IMR-90 (cell line): ENCODE results near the gene NEK8. TPM values are rescaled to one million over a fixed set of nuclear protein-coding genes. Genes with fewer than 3 reads are reported as not detected.

ENCODE experiments used
- ATAC-seq: fragments of 200-7000 bp; cut with Tn5 transposase; 2 replicates; pipeline ENCODE4 v1.9.1; 2020; ENCODE audit warnings: low read depth, mild to moderate bottlenecking, moderate library complexity
- BruUV-seq: library from RNA; stranded (reverse); fragments of 400-500 nt; replicated peaks from 2 replicates; lab custom pipeline; 2021; lab: Mats Ljungman, UMichigan
- CTCF ChIA-PET: fragments of 300-600 bp; formaldehyde crosslinking; extraction: SDS; loops from one replicate; lab custom pipeline; 2021; ENCODE audit warnings: antibody characterized with exemption; lab: Yijun Ruan, JAX
- POLR2A ChIA-PET: fragments of 300-600 bp; sonication (Branson Sonifier 250); formaldehyde crosslinking; loops from one replicate; lab custom pipeline; 2022; ENCODE audit warnings: antibody characterized with exemption; ENCODE audit not compliant: unreplicated experiment; lab: Charles Lee
- DNase-seq: peaks from one replicate; pipeline ENCODE4 v3.0.0; 2013
- H2AFZ ChIP-seq: replicated peaks from 2 replicates; pipeline ENCODE3; 2013; ENCODE audit warnings: low read length, mild to moderate bottlenecking; ENCODE audit not compliant: poor library complexity
- H2AK5ac ChIP-seq: 2 replicates; pipeline ENCODE4 v1.6.1; 2013; ENCODE audit warnings: low read depth, low read length, inconsistent platforms
- H2AK9ac ChIP-seq: replicated peaks from 2 replicates; pipeline ENCODE3; 2013; ENCODE audit warnings: mild to moderate bottlenecking, low read depth, low read length, moderate library complexity; ENCODE audit not compliant: poor library complexity
- H2BK120ac ChIP-seq: 2 replicates; pipeline ENCODE4 v1.6.1; 2013; ENCODE audit warnings: low read depth, low read length, inconsistent platforms
- H2BK15ac ChIP-seq: 3 replicates; pipeline ENCODE4 v1.6.1; 2013; ENCODE audit warnings: low read depth, low read length, inconsistent platforms
- H2BK20ac ChIP-seq: 2 replicates; pipeline ENCODE4 v1.6.1; 2013; ENCODE audit warnings: low read depth, mild to moderate bottlenecking, inconsistent platforms, low read length, moderate library complexity
- H2BK5ac ChIP-seq: 2 replicates; pipeline ENCODE4 v1.6.1; 2013; ENCODE audit warnings: mild to moderate bottlenecking, low read depth, low read length, inconsistent platforms; ENCODE audit not compliant: poor library complexity, severe bottlenecking
- H3K14ac ChIP-seq: replicated peaks from 2 replicates; pipeline ENCODE4 v1.6.1; 2013; ENCODE audit warnings: low read depth, low read length, inconsistent platforms
- H3K18ac ChIP-seq: 2 replicates; pipeline ENCODE4 v1.6.1; 2013; ENCODE audit warnings: low read depth, low read length, control low read depth
- H3K23ac ChIP-seq: 2 replicates; pipeline ENCODE4 v1.6.1; 2013; ENCODE audit warnings: low read depth, low read length, inconsistent platforms
- H3K27ac ChIP-seq: 2 replicates; pipeline ENCODE4 v1.5.1; 2013; ENCODE audit warnings: mild to moderate bottlenecking, control low read depth, low read length; ENCODE audit not compliant: insufficient read depth
- H3K27me3 ChIP-seq: 2 replicates; pipeline ENCODE4 v1.6.1; 2013; ENCODE audit warnings: low read length; ENCODE audit not compliant: control insufficient read depth, insufficient read depth
- H3K36me3 ChIP-seq: 2 replicates; pipeline ENCODE4 v1.6.1; 2013; ENCODE audit warnings: low read length, mixed read lengths; ENCODE audit not compliant: control insufficient read depth, insufficient read depth
- H3K4ac ChIP-seq: 2 replicates; pipeline ENCODE4 v1.6.1; 2013; ENCODE audit warnings: low read depth, low read length, inconsistent platforms
- H3K4me1 ChIP-seq: 2 replicates; pipeline ENCODE4 v1.6.1; 2013; ENCODE audit warnings: low read length, mixed read lengths; ENCODE audit not compliant: control insufficient read depth, insufficient read depth
- H3K4me2 ChIP-seq: 2 replicates; pipeline ENCODE4 v1.6.1; 2013; ENCODE audit warnings: low read depth, mild to moderate bottlenecking, control low read depth, low read length, moderate library complexity
- H3K4me3 ChIP-seq: 2 replicates; pipeline ENCODE4 v1.5.1; 2013; ENCODE audit warnings: low read depth, mild to moderate bottlenecking, control low read depth, low read length, moderate library complexity; ENCODE audit not compliant: insufficient read depth
- H3K56ac ChIP-seq: 2 replicates; pipeline ENCODE4 v1.6.1; 2013; ENCODE audit warnings: low read length, inconsistent platforms; ENCODE audit not compliant: insufficient read depth; ENCODE audit errors: extremely low read depth
- H3K79me1 ChIP-seq, 2 experiments: 2 replicates each; pipeline ENCODE4 v1.6.1; 2013; ENCODE audit warnings: low read length in 2 of 2, inconsistent platforms in 1 of 2, low read depth in 1 of 2
- H3K9ac ChIP-seq: 2 replicates; pipeline ENCODE4 v1.6.1; 2013; ENCODE audit warnings: low read depth, low read length, control low read depth
- H3K9me1 ChIP-seq: 2 replicates; pipeline ENCODE4 v1.6.1; 2013; ENCODE audit warnings: low read length, inconsistent platforms; ENCODE audit not compliant: insufficient read depth
- H3K9me3 ChIP-seq: 2 replicates; pipeline ENCODE4 v1.6.1; 2013; ENCODE audit warnings: low read length; ENCODE audit not compliant: control insufficient read depth, insufficient read depth
- H4K20me1 ChIP-seq: 2 replicates; pipeline ENCODE4 v1.6.1; 2013; ENCODE audit warnings: low read length, inconsistent platforms; ENCODE audit not compliant: insufficient read depth
- H4K5ac ChIP-seq: 2 replicates; pipeline ENCODE4 v1.6.1; 2013; ENCODE audit warnings: mild to moderate bottlenecking, low read depth, low read length, control low read depth
- H4K8ac ChIP-seq, 2 experiments: 2 replicates each; pipeline ENCODE4 v1.6.1; 2013; ENCODE audit warnings: low read depth in 2 of 2, low read length in 2 of 2, control low read depth in 1 of 2, inconsistent platforms in 1 of 2
- H4K91ac ChIP-seq: 2 replicates; pipeline ENCODE4 v1.6.1; 2013; ENCODE audit warnings: low read depth, low read length, inconsistent platforms; ENCODE audit not compliant: insufficient read depth
- BHLHE40 ChIP-seq: fragments of 150-350 bp; IDR thresholded peaks from 2 replicates; pipeline ENCODE4 v1.6.1; 2016; ENCODE audit warnings: mild to moderate bottlenecking, low read depth, low read length
- POLR2A ChIP-seq: IDR thresholded peaks from 2 replicates; pipeline ENCODE4 v1.6.1; 2012; ENCODE audit warnings: mild to moderate bottlenecking, low read depth, low read length
- WGBS, 2 experiments: methylation state at CpG; one replicate each; pipeline versions ENCODE4 v1.1.5 to v1.1.7; 2013; ENCODE audit warnings: missing lambda C conversion rate in 2 of 2; ENCODE audit not compliant: insufficient read length in 1 of 2; ENCODE audit errors: extremely low coverage in 2 of 2; 5-methylcytosine and 5-hydroxymethylcytosine counted together
- dilution Hi-C: fragments of 300-500 bp; cut with HindIII; formaldehyde crosslinking; loops from one replicate; pipeline ENCODE4 v1.14.3; 2018; ENCODE audit warnings: low sequenced_read_pairs; ENCODE audit not compliant: unreplicated experiment
- in situ Hi-C: fragments of 300-500 bp; cut with MboI; formaldehyde crosslinking; loops from 3 replicates; pipeline ENCODE4 v1.14.3; 2019; ENCODE audit warnings: low sequenced_read_pairs, inconsistent platforms, mixed read lengths
- intact Hi-C: fragments of 100-400 bp; cut with micrococcal nuclease; formaldehyde crosslinking; loops from 2 replicates; pipeline ENCODE4 v1.10.0; 2022
- polyA plus RNA-seq, 3 experiments: library from polyadenylated mRNA; depleted of rRNA; stranded (reverse); fragments of >200 nt; gene quantifications; 2 replicates each; pipeline ENCODE4 v1.2.3, GENCODE V29; 2012; ENCODE audit warnings: low replicate concordance in 1 of 3
- total RNA-seq: library from RNA; depleted of rRNA; stranded (reverse); fragments of >200 nt; gene quantifications from 2 replicates; pipeline ENCODE4 v1.2.3, GENCODE V29; 2012

The NEK8 gene
- total and polyA plus RNA-seq, 2 of the 4 experiments (the other 2 are of a cell fraction): 4.6 to 5.2 TPM

- TF ChIP-seq BHLHE40 (no peak), POLR2A (no peak)
- ChIA-PET CTCF (no interaction called here), POLR2A (no interaction called here)
- Histone ChIP-seq H2BK20ac (no peak overlapping the region), H3K4me1 (no peaks in the 10 kb centered on the region), H2BK15ac (no peak overlapping the region), H3K27me3 (no peaks in the 10 kb centered on the region), H3K36me3 (peaks cover 87% of the 10 kb centered on the region), H3K9ac (no peak overlapping the region), H3K14ac (no peak overlapping the region), H3K9me1 (no peaks in the 10 kb centered on the region), H4K5ac (no peak overlapping the region), H3K4ac (no peak overlapping the region), H2AFZ (no peak overlapping the region), H2BK120ac (no peak overlapping the region), H2BK5ac (no peak overlapping the region), H3K4me3 (no peak overlapping the region), H2AK9ac (no peak overlapping the region), H3K56ac (no peak overlapping the region), H3K27ac (no peak overlapping the region), H4K91ac (no peak overlapping the region), H4K20me1 (no peaks in the 10 kb centered on the region; the same call in 1 of the 2 replicates), H3K4me2 (no peak overlapping the region), H4K8ac (no peak overlapping the region), H2AK5ac (no peak overlapping the region), H3K9me3 (no peaks in the 10 kb centered on the region), H3K23ac (no peak overlapping the region), H3K79me1 (peaks cover 0 to 13% of the 10 kb centered on the region in 2 experiments; a peak in 2 of 4 replicates), H3K18ac (no peak overlapping the region)
- WGBS, 2 experiments: 96% methylated on average over 4 of the region's 5 CpGs; no CpG with 5 or more reads in 1 of the 2 experiments
- dilution Hi-C loops (no loop called here), in situ Hi-C loops (no loop called here), intact Hi-C loops (no loop called here)
- no TSS peak for BruUV-seq
- no peak for ATAC-seq
- DNase-seq: no peak
These were observed 43.2 kb upstream of the NEK8 start for GRCh38 chr17:28685366-28685765.
